GM19043 (cell line): ENCODE measurements around the gene PRR5L.
"Not testable (repeated sequence)": the region's sequence is repeated elsewhere in the genome, so short reads cannot be mapped to it uniquely, and the experiment has no call there.

ENCODE experiments used
- ATAC-seq: cut with Tn5 transposase; IDR thresholded peaks from one replicate; pipeline ENCODE4 v1.9.1; 2021; ENCODE audit warnings: low read depth; ENCODE audit not compliant: unreplicated experiment

Gene PRR5L

GRCh38 chr11:36454941-36455631 lies 159.0 kb downstream of the PRR5L start:
- ATAC-seq: no peak

- no peak for ATAC-seq
Observed at GRCh38 chr11:36455658-36456111, 159.6 kb downstream of the PRR5L start.

- ATAC-seq: no peak
Observed at GRCh38 chr11:36456156-36456555, 160.1 kb downstream of the PRR5L start.

- no peak for ATAC-seq
Observed at GRCh38 chr11:36458129-36458915, 162.2 kb downstream of the PRR5L start.

GRCh38 chr11:36459046-36459445 lies 163.0 kb downstream of the PRR5L start:
- no peak for ATAC-seq

GRCh38 chr11:36460220-36460619 lies 164.1 kb downstream of the PRR5L start:
- no peak for ATAC-seq

GRCh38 chr11:36462321-36462720 lies 166.2 kb downstream of the PRR5L start:
- ATAC-seq: no peak

- ATAC-seq: no peak
Observed at GRCh38 chr11:36463781-36464180, 167.7 kb downstream of the PRR5L start.

- no peak for ATAC-seq
Observed at GRCh38 chr11:36464720-36465119, 168.6 kb downstream of the PRR5L start.

- ATAC-seq: no peak
Observed at GRCh38 chr11:36465449-36466163, 169.5 kb downstream of the PRR5L start.

GRCh38 chr11:36467012-36467411 lies 170.9 kb downstream of the PRR5L start:
- no peak for ATAC-seq

GRCh38 chr11:36467916-36468315 lies 171.8 kb downstream of the PRR5L start:
- no peak for ATAC-seq

- ATAC-seq: no peak
Observed at GRCh38 chr11:36469063-36469462, 173.0 kb downstream of the PRR5L start.

- ATAC-seq: no peak
Observed at GRCh38 chr11:36469881-36470802, 174.1 kb downstream of the PRR5L start.

- ATAC-seq: no peak
Observed at GRCh38 chr11:36471577-36471976, 175.5 kb downstream of the PRR5L start.

GRCh38 chr11:36475192-36475591 lies 179.1 kb downstream of the PRR5L start:
- ATAC-seq: no peak

GRCh38 chr11:36478700-36479329 lies 182.7 kb downstream of the PRR5L start:
- ATAC-seq: no peak

GRCh38 chr11:36480833-36481232 lies 184.7 kb downstream of the PRR5L start:
- ATAC-seq: no peak

GRCh38 chr11:36483042-36483441 lies 187.0 kb downstream of the PRR5L start:
- ATAC-seq: not testable (repeated sequence)
